Activated CD8-positive, alpha-beta memory T cell treated with anti-CD3 and anti-CD28 coated beads, Interleukin-2, amount 50 U/mL, for 24 hours (primary cell): ENCODE measurements around the gene PDE6B.
A peak's percentile ranks its signal among the peaks of the same experiment; 100 is the strongest.
"Not testable (repeated sequence)": the region's sequence is repeated elsewhere in the genome, so short reads cannot be mapped to it uniquely, and the experiment has no call there.

Experiments
- DNase-seq: peaks from one replicate; pipeline ENCODE4 v3.0.0-alpha.2; 2020; ENCODE audit errors: extremely low read depth

The PDE6B gene

GRCh38 chr4:704198-704891 lies 79.0 kb downstream of the PDE6B start:
- no peak for DNase-seq

- no peak for DNase-seq
Observed at GRCh38 chr4:704971-705277, 79.6 kb downstream of the PDE6B start.

- DNase-seq: peak; percentile 90
Observed at GRCh38 chr4:705278-706082, 80.1 kb downstream of the PDE6B start, which contains the start of gene PCGF3. Gene PCGF3 (plus strand): TSS chr4:705832. CDS start chr4:733681, 27,849 bp downstream.

GRCh38 chr4:706083-706633 lies 80.8 kb downstream of the PDE6B start:
- DNase-seq: not testable (repeated sequence)

- no peak for DNase-seq
Observed at GRCh38 chr4:706834-707598, 81.6 kb downstream of the PDE6B start.

GRCh38 chr4:707929-708630 lies 82.7 kb downstream of the PDE6B start:
- DNase-seq: no peak

GRCh38 chr4:708631-708933 lies 83.2 kb downstream of the PDE6B start:
- DNase-seq: no peak

- DNase-seq: no peak
Observed at GRCh38 chr4:709348-709747, 84.0 kb downstream of the PDE6B start.

- no peak for DNase-seq
Observed at GRCh38 chr4:710116-710515, 84.7 kb downstream of the PDE6B start.

GRCh38 chr4:710916-711315 lies 85.5 kb downstream of the PDE6B start:
- DNase-seq: no peak

GRCh38 chr4:712093-712492 lies 86.7 kb downstream of the PDE6B start:
- no peak for DNase-seq

- DNase-seq: no peak
Observed at GRCh38 chr4:712916-713632, 87.7 kb downstream of the PDE6B start.

- no peak for DNase-seq
Observed at GRCh38 chr4:714087-714486, 88.7 kb downstream of the PDE6B start.

GRCh38 chr4:717601-718320 lies 92.4 kb downstream of the PDE6B start:
- no peak for DNase-seq

- no peak for DNase-seq
Observed at GRCh38 chr4:718460-718859, 93.1 kb downstream of the PDE6B start.
